GM11168 (cell line): ENCODE data around the gene LEMD3.
"Not testable (repeated sequence)": the region's sequence is repeated elsewhere in the genome, so short reads cannot be mapped to it uniquely, and the experiment has no call there.

Source experiments
- in situ Hi-C: fragments of 300-500 bp; cut with MboI; formaldehyde crosslinking; loops from one replicate; pipeline ENCODE4 v1.12.0; 2022; ENCODE audit warnings: low sequenced_read_pairs; ENCODE audit not compliant: unreplicated experiment

Gene LEMD3

DNA sequence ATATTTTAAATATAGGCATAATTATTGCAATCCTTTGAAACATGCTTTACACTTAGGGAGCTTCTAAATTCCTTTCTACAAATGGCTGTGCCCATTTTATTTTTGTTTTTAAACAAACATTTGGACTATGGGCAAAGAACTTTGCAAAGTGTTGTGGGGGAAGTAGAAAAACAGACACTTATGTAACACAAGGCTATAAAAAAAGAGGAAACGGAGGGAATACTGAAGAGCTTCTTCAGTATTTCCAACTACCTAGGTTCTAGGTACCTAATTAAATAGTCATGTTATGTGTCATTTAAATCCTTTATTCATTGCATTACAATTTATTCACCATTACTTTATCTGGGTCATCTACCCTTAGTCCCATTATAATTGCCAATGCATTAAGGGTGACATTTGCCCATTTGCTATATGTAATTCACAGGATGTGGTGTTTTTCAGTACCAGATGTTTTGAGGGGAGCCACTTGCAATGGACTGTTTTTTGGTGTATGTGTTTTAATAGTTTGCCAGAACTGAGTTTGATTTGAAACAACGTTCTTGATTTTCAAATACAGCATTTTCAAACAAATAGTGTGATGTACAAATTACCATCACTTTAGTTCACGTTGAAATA lies 107.6 kb downstream of the LEMD3 start:
- in situ Hi-C loops = no loop called here

- in situ Hi-C loops = no loop called here
Measured at GRCh38 chr12:65277994-65278575, 108.7 kb downstream of the LEMD3 start.

DNA sequence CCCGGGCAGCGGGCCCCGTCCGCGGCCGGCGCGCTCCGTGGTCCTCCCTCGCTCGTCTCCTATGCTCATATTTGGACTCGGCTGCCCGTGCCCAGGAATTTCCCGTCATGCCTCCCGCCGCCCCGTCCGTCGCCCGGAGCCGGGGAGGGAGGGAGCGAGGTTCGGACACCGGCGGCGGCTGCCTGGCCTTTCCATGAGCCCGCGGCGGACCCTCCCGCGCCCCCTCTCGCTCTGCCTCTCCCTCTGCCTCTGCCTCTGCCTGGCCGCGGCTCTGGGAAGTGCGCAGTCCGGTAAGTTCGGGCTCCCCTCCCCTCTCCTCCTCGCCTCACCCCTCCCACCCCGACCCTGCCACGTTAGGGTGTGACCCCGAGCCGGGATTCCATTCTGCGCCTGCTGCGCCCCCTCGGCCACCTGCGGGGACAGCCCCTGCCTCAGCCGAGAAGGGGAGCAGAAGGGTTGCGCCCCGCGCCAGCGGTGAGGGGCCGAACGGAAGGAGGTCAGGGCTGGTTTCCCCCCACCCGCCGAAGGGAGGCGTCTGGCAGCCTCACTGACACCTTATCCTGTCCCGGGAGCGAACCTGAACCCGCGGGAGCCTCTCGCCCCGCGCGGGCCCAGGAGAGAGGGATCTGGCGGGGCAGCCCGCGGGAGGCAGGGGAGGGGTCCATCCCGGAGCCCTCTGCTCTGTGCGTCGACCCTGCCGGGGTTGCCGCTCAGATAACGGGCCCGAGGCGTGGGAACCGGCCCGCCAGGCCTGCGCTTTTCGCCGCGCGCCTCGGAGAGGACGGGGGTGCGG lies 109.4 kb downstream of the LEMD3 start, which contains the start of gene MSRB3:
Gene MSRB3, plus strand, starts transcription at position 108 of the 793 bp plus-strand sequence. CDS start 29,897 bp downstream, outside the sequence.
- in situ Hi-C loops = no loop called here

DNA sequence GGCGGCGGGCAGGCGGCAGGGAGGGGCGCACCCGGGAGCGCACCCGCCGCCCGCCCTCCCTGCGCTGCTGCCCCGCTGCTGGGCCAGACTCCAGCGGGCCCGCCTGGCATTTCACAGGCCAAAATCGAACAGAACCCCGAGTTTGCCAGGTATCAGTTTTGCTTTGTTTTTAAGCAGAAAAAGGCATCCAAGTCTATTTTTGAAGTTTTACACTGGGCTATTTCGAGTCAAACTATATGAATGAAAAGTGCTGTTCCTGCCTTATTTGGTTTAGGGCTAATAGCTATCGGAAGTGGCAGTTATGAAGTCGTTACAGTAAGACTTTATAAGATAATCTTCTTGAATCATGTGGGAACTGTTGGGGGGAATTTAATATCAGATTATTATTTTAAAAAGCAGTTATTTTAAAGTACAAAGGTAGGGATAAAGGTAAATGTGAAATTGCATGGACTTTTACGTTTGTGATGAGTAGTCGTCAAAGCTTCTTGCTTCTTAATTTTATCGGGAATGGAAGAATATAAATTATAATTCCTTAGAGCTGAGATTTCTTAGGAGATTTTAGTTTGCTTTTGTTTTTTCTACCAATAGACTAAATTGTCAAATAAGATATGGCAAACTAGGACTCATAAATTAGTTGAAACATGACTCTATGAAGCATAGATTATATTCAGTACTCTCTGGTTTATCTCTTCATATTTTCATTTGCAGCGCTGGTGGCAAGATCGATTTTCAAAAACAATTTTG lies 110.2 kb downstream of the LEMD3 start:
- in situ Hi-C loops = no loop called here

GRCh38 chr12:65280306-65280705 lies 110.9 kb downstream of the LEMD3 start:
- in situ Hi-C loops = no loop called here

- in situ Hi-C loops = no loop called here
Measured at GRCh38 chr12:65282840-65283239, 113.5 kb downstream of the LEMD3 start.

DNA sequence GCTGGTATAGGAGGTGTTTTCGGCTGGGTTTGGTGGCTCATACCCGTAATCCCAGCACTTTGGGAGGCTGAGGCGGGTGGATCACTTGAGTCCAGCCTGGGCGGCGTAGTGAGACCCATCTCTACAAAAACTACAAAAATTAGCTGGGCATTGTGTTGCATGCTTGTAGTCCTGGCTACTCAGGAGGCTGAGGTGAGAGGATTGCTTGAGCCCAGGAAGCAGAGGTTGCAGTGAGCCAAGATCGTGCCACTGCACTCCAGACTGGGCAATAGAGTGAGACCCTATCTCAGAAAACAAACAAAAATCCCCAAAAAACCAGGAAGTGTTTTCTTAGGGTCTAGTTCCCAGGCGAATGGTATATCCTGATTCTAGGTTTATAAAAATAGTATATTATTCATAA lies 116.1 kb downstream of the LEMD3 start:
- in situ Hi-C loops = not testable (repeated sequence)

- in situ Hi-C loops = no loop called here
Measured at GRCh38 chr12:65287426-65287825, 118.0 kb downstream of the LEMD3 start.

- in situ Hi-C loops = no loop called here
Measured at GRCh38 chr12:65292241-65292640, 122.9 kb downstream of the LEMD3 start.

DNA sequence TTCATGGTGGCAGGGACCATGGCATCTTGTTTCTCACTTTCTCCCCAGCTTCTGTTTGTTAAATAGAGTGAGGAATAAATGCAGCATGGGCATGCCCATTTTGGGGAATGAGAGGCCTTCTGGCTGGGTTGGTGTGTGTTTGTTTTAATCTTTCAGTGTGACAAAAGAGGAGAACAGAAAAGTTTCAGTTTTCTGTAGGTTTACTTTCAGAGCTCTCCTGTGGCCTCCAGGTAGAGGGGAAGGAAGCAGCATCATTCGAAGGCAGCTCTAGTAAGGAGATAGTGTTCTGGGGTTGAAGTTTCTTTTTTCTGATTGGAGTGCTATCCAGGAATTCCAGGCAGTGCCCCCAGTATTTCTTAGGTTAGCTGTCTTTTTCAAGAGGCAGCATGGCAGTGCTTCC lies 124.4 kb downstream of the LEMD3 start:
- in situ Hi-C loops = no loop called here

GRCh38 chr12:65294641-65295262 lies 125.4 kb downstream of the LEMD3 start:
- in situ Hi-C loops = no loop called here

GRCh38 chr12:65296508-65297265 lies 127.3 kb downstream of the LEMD3 start:
- in situ Hi-C loops = no loop called here
